Hepatocyte (in vitro differentiated cells): ENCODE data around the gene PGC. TPM values are rescaled to one million over a fixed set of nuclear protein-coding genes. Genes with fewer than 3 reads are reported as not detected.

Source experiments
- DNase-seq: peaks from one replicate; pipeline ENCODE4 v3.0.0-alpha.2; 2016; ENCODE audit warnings: low spot score
- H2AFZ ChIP-seq: fragments of 200-600 bp; sonication (generic); 2 replicates; pipeline ENCODE4 v1.6.0; 2016; ENCODE audit warnings: antibody characterized with exemption, mild to moderate bottlenecking
- H3K27ac ChIP-seq: fragments of 200-600 bp; sonication (generic); 2 replicates; pipeline ENCODE4 v1.5.1; 2016; ENCODE audit warnings: mild to moderate bottlenecking
- H3K27me3 ChIP-seq: fragments of 200-600 bp; sonication (generic); 2 replicates; pipeline ENCODE4 v1.6.1; 2016
- H3K36me3 ChIP-seq: fragments of 200-600 bp; sonication (generic); replicated peaks from 2 replicates; pipeline ENCODE4 v1.5.1; 2016; ENCODE audit warnings: low read depth; ENCODE audit not compliant: insufficient read depth
- H3K4me1 ChIP-seq: fragments of 200-600 bp; sonication (generic); 2 replicates; pipeline ENCODE4 v1.5.1; 2016; ENCODE audit warnings: mild to moderate bottlenecking, moderate library complexity; ENCODE audit not compliant: insufficient read depth
- H3K4me2 ChIP-seq: fragments of 200-600 bp; sonication (generic); 2 replicates; pipeline ENCODE4 v1.6.0; 2016
- H3K4me3 ChIP-seq: fragments of 200-600 bp; sonication (generic); 2 replicates; pipeline ENCODE4 v1.5.1; 2016; ENCODE audit warnings: mild to moderate bottlenecking
- H3K79me2 ChIP-seq: fragments of 200-600 bp; sonication (generic); 2 replicates; pipeline ENCODE4 v1.6.0; 2017; ENCODE audit warnings: mild to moderate bottlenecking
- H3K9me2 ChIP-seq: fragments of 200-600 bp; sonication (generic); replicated peaks from 2 replicates; pipeline ENCODE4 v1.6.0; 2017; ENCODE audit warnings: mild to moderate bottlenecking; ENCODE audit not compliant: insufficient read depth
- H3K9me3 ChIP-seq: fragments of 200-600 bp; sonication (generic); 2 replicates; pipeline ENCODE4 v1.5.1; 2016; ENCODE audit warnings: low read depth, mild to moderate bottlenecking
- H4K20me1 ChIP-seq: fragments of 200-600 bp; sonication (generic); 2 replicates; pipeline ENCODE4 v1.6.0; 2016; ENCODE audit warnings: mild to moderate bottlenecking; ENCODE audit not compliant: insufficient read depth, poor library complexity, severe bottlenecking
- EZH2 ChIP-seq: fragments of 200-600 bp; sonication (generic); IDR thresholded peaks from 2 replicates; pipeline ENCODE4 v1.6.1; 2016; ENCODE audit warnings: antibody characterized with exemption, mild to moderate bottlenecking, borderline replicate concordance
- EZH2phosphoT487 ChIP-seq: fragments of 200-600 bp; sonication (generic); IDR thresholded peaks from one replicate; pipeline ENCODE4 v1.6.1; 2018; ENCODE audit warnings: antibody characterized with exemption, mild to moderate bottlenecking, low read depth, moderate library complexity; ENCODE audit not compliant: unreplicated experiment, severe bottlenecking
- WGBS: methylation state at CpG from one replicate; pipeline ENCODE4 v1.1.6; 2016; ENCODE audit warnings: low lambda C conversion rate; ENCODE audit errors: missing lambda C conversion rate; 5-methylcytosine and 5-hydroxymethylcytosine counted together
- polyA plus RNA-seq: library from polyadenylated mRNA; unstranded; fragments of >200 nt; fragmentation: Nextera tagmentation; extraction: Ambion mirVana; gene quantifications from 2 replicates; pipeline ENCODE4 v1.2.1, GENCODE V29; 2016
- total RNA-seq: library from RNA; depleted of rRNA; stranded (reverse); fragments of >200 nt; gene quantifications from 2 replicates; pipeline ENCODE4 v1.2.3, GENCODE V29; 2014
- TF ChIP-seq, protein P1 (sequence below): fragments of 200-600 bp; sonication (generic); IDR thresholded peaks from 2 replicates; pipeline ENCODE4 v1.5.1; 2016; ENCODE audit warnings: antibody characterized with exemption, mild to moderate bottlenecking; ENCODE audit not compliant: poor library complexity

PGC gene
- total RNA-seq: 114 and 128 TPM in 2 replicates
- 67.4 and 109 TPM in 2 replicates for polyA plus RNA-seq

DNA sequence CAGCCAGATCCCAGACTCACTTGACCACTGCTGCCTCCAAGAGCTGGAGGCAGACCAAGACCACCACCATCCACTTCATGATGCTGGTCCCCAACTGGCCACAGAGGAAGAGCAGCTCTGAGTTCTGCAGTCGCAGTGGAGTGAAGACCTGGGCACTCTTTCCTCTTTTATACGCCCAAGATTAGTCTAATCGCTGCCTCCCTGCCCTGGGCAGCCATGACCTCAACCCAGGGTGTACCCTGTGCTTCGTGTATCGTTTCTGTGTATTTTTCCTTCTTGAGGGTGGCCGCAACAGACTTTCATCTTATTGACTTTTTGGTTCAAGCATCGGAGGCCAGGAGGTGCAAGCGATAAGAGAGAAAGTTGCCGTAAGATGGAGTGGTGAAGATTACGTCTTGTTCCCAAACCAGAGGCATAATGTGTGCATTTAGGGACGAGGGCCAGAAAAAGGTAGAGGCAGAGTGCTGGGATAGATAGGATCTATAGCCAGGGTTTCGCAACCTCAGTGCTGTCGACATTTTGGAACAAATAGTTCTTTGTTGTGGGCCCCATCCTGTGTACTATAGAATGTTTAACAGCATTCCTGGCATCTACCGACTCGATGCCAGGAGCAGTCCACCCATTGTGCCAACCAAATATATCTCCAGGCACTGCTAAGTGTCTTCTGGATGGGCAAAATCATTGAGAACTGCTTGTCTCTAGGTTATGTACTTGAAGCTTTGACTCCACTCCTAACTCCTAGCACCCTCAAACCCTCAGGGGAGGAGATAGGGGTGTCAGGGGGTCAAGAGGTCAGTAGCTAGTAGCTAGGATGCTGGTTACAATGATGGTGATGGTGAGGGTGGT, at the start of gene PGC:
Gene PGC, minus strand, starts transcription at position 142 of the 846 bp plus-strand sequence. Its CDS starts 63 bp downstream, at position 79.
- Histone ChIP-seq H3K4me2 (no peak within 1 kb of the TSS), H3K27ac (no peak within 1 kb of the TSS), H3K4me1 (peaks cover 11% of the 10 kb centered on the region), H3K36me3 (no peaks in the 10 kb centered on the region), H4K20me1 (no peaks in the 10 kb centered on the region), H2AFZ (no peak within 1 kb of the TSS), H3K27me3 (no peaks in the 10 kb centered on the region), H3K79me2 (no peaks in the 10 kb centered on the region), H3K9me2 (no peaks in the 10 kb centered on the region), H3K4me3 (no peak within 1 kb of the TSS), H3K9me3 (no peaks in the 10 kb centered on the region)
- DNase-seq: no peak
- TF ChIP-seq EZH2phosphoT487: no peak
- TF ChIP-seq EZH2: no peak
- TF ChIP-seq, protein P1, sequence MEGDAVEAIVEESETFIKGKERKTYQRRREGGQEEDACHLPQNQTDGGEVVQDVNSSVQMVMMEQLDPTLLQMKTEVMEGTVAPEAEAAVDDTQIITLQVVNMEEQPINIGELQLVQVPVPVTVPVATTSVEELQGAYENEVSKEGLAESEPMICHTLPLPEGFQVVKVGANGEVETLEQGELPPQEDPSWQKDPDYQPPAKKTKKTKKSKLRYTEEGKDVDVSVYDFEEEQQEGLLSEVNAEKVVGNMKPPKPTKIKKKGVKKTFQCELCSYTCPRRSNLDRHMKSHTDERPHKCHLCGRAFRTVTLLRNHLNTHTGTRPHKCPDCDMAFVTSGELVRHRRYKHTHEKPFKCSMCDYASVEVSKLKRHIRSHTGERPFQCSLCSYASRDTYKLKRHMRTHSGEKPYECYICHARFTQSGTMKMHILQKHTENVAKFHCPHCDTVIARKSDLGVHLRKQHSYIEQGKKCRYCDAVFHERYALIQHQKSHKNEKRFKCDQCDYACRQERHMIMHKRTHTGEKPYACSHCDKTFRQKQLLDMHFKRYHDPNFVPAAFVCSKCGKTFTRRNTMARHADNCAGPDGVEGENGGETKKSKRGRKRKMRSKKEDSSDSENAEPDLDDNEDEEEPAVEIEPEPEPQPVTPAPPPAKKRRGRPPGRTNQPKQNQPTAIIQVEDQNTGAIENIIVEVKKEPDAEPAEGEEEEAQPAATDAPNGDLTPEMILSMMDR: no peak
- 78% methylated on average over 15 of the region's 15 CpGs for WGBS

DNA sequence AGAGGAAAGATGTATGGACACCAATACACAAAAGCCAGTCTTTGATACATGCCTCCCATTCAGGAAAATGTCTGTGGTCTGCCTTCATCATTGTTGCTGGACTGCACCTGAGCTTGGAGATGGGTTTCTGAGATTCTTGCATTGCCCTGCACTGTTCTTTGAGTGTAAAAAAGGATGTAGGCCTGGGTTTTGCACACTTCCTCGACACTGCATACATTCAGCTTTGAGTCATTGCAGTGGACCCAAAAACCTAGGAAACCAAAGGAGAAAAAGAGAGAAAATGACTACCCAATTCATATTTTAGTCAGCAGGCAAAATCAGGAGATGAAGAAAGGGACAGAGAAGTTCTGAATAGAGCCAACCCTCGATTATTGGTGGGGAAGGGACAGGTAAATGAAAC, 49.3 kb upstream of the PGC start:
- H3K4me2 ChIP-seq: no peak overlapping the region
- 95% methylated on average over 2 of the region's 2 CpGs for WGBS
- no peak for DNase-seq
- H3K9me2 ChIP-seq: no peaks in the 10 kb centered on the region
- no peak overlapping the region for H3K27ac ChIP-seq
- H3K79me2 ChIP-seq: no peaks in the 10 kb centered on the region
- no peaks in the 10 kb centered on the region for H3K9me3 ChIP-seq
- no peaks in the 10 kb centered on the region for H3K27me3 ChIP-seq
- TF ChIP-seq, protein P1: no peak
- no peak for TF ChIP-seq EZH2
- no peak for TF ChIP-seq EZH2phosphoT487
- H3K4me3 ChIP-seq: no peak overlapping the region
- H3K4me1 ChIP-seq: no peaks in the 10 kb centered on the region
- no peaks in the 10 kb centered on the region for H4K20me1 ChIP-seq
- no peak overlapping the region for H2AFZ ChIP-seq
- H3K36me3 ChIP-seq: no peaks in the 10 kb centered on the region

DNA sequence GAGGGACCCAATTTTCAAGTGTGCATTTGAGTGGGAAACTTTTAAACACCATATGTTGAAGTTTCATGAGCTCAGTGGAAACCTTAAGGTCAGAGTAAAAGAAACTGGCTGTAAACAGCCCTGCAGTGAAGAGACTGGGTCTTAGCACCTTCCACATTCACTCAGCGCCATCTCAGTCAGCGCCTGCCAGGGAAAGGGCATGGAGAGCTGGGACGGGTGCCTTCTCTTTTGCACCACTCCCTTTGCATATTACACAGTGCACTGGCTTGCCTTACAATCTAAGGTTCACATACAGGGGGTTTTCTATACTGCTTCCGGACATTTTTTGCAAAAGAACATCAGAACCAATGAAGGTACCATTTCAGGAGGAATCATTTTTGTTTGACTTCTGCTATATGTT, 44.8 kb upstream of the PGC start:
- peaks cover 25% of the 10 kb centered on the region for H3K79me2 ChIP-seq
- H3K27ac ChIP-seq: no peak overlapping the region
- H2AFZ ChIP-seq: no peak overlapping the region
- no peaks in the 10 kb centered on the region for H3K4me1 ChIP-seq
- DNase-seq: no peak
- H3K9me3 ChIP-seq: no peaks in the 10 kb centered on the region
- no peaks in the 10 kb centered on the region for H3K9me2 ChIP-seq
- WGBS: 94% methylated on average over 4 of the region's 4 CpGs
- H3K4me3 ChIP-seq: no peak overlapping the region
- H3K27me3 ChIP-seq: no peaks in the 10 kb centered on the region
- H3K36me3 ChIP-seq: no peaks in the 10 kb centered on the region
- H3K4me2 ChIP-seq: no peak overlapping the region
- TF ChIP-seq EZH2 (no peak), EZH2phosphoT487 (no peak)
- TF ChIP-seq, protein P1: no peak
- no peaks in the 10 kb centered on the region for H4K20me1 ChIP-seq
